GM12873 (cell line): ENCODE results near the gene OSBPL6.

Source experiments
- TF ChIP-seq, protein P1 (sequence below): IDR thresholded peaks from 2 replicates; pipeline ENCODE4 v1.5.1; 2012; ENCODE audit warnings: low read depth, mild to moderate bottlenecking, moderate library complexity, low read length, control low read depth; ENCODE audit not compliant: insufficient read depth; ENCODE audit errors: missing control alignments

OSBPL6 gene

GRCh38 chr2:178160601-178161000, 33.7 kb upstream of the OSBPL6 start:
- TF ChIP-seq, protein P1, sequence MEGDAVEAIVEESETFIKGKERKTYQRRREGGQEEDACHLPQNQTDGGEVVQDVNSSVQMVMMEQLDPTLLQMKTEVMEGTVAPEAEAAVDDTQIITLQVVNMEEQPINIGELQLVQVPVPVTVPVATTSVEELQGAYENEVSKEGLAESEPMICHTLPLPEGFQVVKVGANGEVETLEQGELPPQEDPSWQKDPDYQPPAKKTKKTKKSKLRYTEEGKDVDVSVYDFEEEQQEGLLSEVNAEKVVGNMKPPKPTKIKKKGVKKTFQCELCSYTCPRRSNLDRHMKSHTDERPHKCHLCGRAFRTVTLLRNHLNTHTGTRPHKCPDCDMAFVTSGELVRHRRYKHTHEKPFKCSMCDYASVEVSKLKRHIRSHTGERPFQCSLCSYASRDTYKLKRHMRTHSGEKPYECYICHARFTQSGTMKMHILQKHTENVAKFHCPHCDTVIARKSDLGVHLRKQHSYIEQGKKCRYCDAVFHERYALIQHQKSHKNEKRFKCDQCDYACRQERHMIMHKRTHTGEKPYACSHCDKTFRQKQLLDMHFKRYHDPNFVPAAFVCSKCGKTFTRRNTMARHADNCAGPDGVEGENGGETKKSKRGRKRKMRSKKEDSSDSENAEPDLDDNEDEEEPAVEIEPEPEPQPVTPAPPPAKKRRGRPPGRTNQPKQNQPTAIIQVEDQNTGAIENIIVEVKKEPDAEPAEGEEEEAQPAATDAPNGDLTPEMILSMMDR = no peak

- TF ChIP-seq, protein P1 = no peak
Observed at GRCh38 chr2:178163395-178163794, 30.9 kb upstream of the OSBPL6 start.

GRCh38 chr2:178163911-178164310, 30.4 kb upstream of the OSBPL6 start:
- TF ChIP-seq, protein P1 = no peak

DNA sequence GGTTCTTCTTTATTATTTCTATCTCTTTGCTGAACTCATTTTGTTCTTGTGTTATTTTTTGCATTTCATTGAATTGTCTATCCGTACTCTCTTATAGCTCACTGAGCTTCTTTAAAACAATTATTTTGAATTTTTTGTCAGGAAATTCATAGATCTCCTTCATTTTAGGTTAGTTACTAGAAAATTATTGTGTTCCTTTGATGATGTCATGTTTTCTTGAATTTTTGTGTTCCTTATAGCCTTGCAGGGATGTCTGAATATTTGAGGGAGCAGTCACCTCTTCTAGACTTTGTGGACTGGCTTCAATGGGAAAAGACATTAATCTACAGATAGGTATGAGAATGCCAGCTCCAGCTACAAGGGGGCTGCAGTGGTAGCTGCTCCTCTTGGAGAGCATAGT, 20.7 kb upstream of the OSBPL6 start:
- TF ChIP-seq, protein P1 = no peak

DNA sequence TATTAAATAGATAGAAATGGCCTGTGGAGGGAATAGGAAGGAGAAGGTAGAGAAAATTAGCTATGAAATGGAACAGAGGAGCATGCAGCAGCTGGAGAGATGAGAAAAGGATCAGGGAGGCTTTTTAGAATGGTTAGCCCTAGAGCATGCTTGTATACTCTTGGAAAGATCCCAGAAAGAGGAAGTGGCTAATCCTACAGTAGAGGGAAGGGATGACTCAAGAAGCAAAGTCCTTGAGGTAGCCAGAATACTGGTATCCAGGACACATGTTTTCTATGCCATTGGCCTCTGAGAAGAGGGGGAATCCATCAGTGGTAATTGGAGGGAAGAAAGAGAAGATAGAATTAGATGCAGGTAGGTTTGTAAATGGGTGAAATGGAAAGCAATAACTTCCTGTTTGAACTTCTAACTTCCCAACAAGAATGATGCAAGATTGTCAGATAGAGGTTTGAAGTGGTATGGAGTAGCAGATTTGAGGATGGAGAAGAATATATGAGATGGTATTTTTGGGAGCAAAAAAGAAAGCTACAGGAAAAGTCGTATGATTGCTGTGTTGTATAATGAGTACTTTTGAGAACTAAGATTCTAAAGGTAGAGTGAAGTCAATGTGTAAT, 17.1 kb upstream of the OSBPL6 start:
- TF ChIP-seq, protein P1 = no peak

- TF ChIP-seq, protein P1 = no peak
Observed at GRCh38 chr2:178187861-178188260, 6.5 kb upstream of the OSBPL6 start.

GRCh38 chr2:178188466-178188865, 5.8 kb upstream of the OSBPL6 start:
- TF ChIP-seq, protein P1 = no peak
